ENCODE results near the gene SBF2.
"Not testable (repeated sequence)": the region's sequence is repeated elsewhere in the genome, so short reads cannot be mapped to it uniquely, and the experiment has no call there.

Gene SBF2

GRCh38 chr11:10091314-10092045, 202.5 kb downstream of the SBF2 start:
- Histone ChIP-seq H3K36me3 (ENCODE audit: insufficient read depth, low read length) (no peaks in the 10 kb centered on the region), H3K9ac (ENCODE audit: low read length) (no peak overlapping the region), H3K27me3 (ENCODE audit: control insufficient read depth in 1 of 2, insufficient read depth in 2 of 2, low read length in 2 of 2) (no peaks in the 10 kb centered on the region), H3K4me3 (ENCODE audit: low read depth in 1 of 2, low read length in 2 of 2) (no peak overlapping the region), H3K4me1 (ENCODE audit: insufficient read depth, low read length) (peaks cover 8% of the 10 kb centered on the region), H3K27ac (ENCODE audit: low read depth, low read length) (no peak overlapping the region), H3K9me3 (ENCODE audit: low read length) (no peaks in the 10 kb centered on the region)

GRCh38 chr11:10087923-10088225, 206.1 kb downstream of the SBF2 start:
- not testable (repeated sequence) for H3K36me3 ChIP-seq (ENCODE audit: insufficient read depth, low read length); H3K27me3 ChIP-seq (ENCODE audit: control insufficient read depth in 1 of 2, insufficient read depth in 2 of 2, low read length in 2 of 2); H3K4me1 ChIP-seq (ENCODE audit: insufficient read depth, low read length); H3K9me3 ChIP-seq (ENCODE audit: low read length); H3K27ac ChIP-seq (ENCODE audit: low read depth, low read length); H3K4me3 ChIP-seq (ENCODE audit: low read depth in 1 of 2, low read length in 2 of 2); H3K9ac ChIP-seq (ENCODE audit: low read length)

- Histone ChIP-seq H3K9me3 (ENCODE audit: low read length) (no peaks in the 10 kb centered on the region), H3K4me1 (ENCODE audit: insufficient read depth, low read length) (peaks cover 8% of the 10 kb centered on the region), H3K4me3 (ENCODE audit: low read depth in 1 of 2, low read length in 2 of 2) (no peak overlapping the region), H3K36me3 (ENCODE audit: insufficient read depth, low read length) (no peaks in the 10 kb centered on the region), H3K27me3 (ENCODE audit: control insufficient read depth in 1 of 2, insufficient read depth in 2 of 2, low read length in 2 of 2) (no peaks in the 10 kb centered on the region), H3K27ac (ENCODE audit: low read depth, low read length) (no peak overlapping the region), H3K9ac (ENCODE audit: low read length) (no peak overlapping the region)
Observed at GRCh38 chr11:10087186-10087922, 206.7 kb downstream of the SBF2 start.

GRCh38 chr11:10080138-10080537, 213.9 kb downstream of the SBF2 start:
- Histone ChIP-seq H3K4me3 (ENCODE audit: low read depth in 1 of 2, low read length in 2 of 2) (no peak overlapping the region), H3K4me1 (ENCODE audit: insufficient read depth, low read length) (peaks cover 11% of the 10 kb centered on the region), H3K27me3 (ENCODE audit: control insufficient read depth in 1 of 2, insufficient read depth in 2 of 2, low read length in 2 of 2) (no peaks in the 10 kb centered on the region), H3K9me3 (ENCODE audit: low read length) (peaks cover 5% of the 10 kb centered on the region), H3K27ac (ENCODE audit: low read depth, low read length) (no peak overlapping the region), H3K36me3 (ENCODE audit: insufficient read depth, low read length) (no peaks in the 10 kb centered on the region), H3K9ac (ENCODE audit: low read length) (no peak overlapping the region)

GRCh38 chr11:10076458-10077141, 217.4 kb downstream of the SBF2 start:
- no peak overlapping the region for H3K27ac ChIP-seq (ENCODE audit: low read depth, low read length)
- H3K36me3 ChIP-seq (ENCODE audit: insufficient read depth, low read length), result no peaks in the 10 kb centered on the region

GRCh38 chr11:10075141-10075540, 218.9 kb downstream of the SBF2 start:
- H3K4me1 ChIP-seq (ENCODE audit: insufficient read depth, low read length), result peaks cover 11% of the 10 kb centered on the region
- H3K9ac ChIP-seq (ENCODE audit: low read length), result no peak overlapping the region
- H3K27ac ChIP-seq (ENCODE audit: low read depth, low read length), result no peak overlapping the region
- H3K36me3 ChIP-seq (ENCODE audit: insufficient read depth, low read length), result no peaks in the 10 kb centered on the region
- peaks cover 5% of the 10 kb centered on the region for H3K9me3 ChIP-seq (ENCODE audit: low read length)
- no peak overlapping the region for H3K4me3 ChIP-seq (ENCODE audit: low read depth in 1 of 2, low read length in 2 of 2)
- H3K27me3 ChIP-seq (ENCODE audit: control insufficient read depth in 1 of 2, insufficient read depth in 2 of 2, low read length in 2 of 2), result no peaks in the 10 kb centered on the region

More at GRCh38 chr11:10076458-10077141, 217.4 kb downstream of the SBF2 start:
- Histone ChIP-seq H3K4me3 (ENCODE audit: low read depth in 1 of 2, low read length in 2 of 2) (no peak overlapping the region), H3K9ac (ENCODE audit: low read length) (no peak overlapping the region), H3K4me1 (ENCODE audit: insufficient read depth, low read length) (peaks cover 11% of the 10 kb centered on the region), H3K9me3 (ENCODE audit: low read length) (peaks cover 5% of the 10 kb centered on the region), H3K27me3 (ENCODE audit: control insufficient read depth in 1 of 2, insufficient read depth in 2 of 2, low read length in 2 of 2) (no peaks in the 10 kb centered on the region)

- no peaks in the 10 kb centered on the region for H3K9me3 ChIP-seq (ENCODE audit: low read length)
- H3K27me3 ChIP-seq (ENCODE audit: control insufficient read depth in 1 of 2, insufficient read depth in 2 of 2, low read length in 2 of 2), result no peaks in the 10 kb centered on the region
- H3K36me3 ChIP-seq (ENCODE audit: insufficient read depth, low read length), result no peaks in the 10 kb centered on the region
- H3K4me1 ChIP-seq (ENCODE audit: insufficient read depth, low read length), result peaks cover 11% of the 10 kb centered on the region
- no peak overlapping the region for H3K9ac ChIP-seq (ENCODE audit: low read length)
- H3K27ac ChIP-seq (ENCODE audit: low read depth, low read length), result no peak overlapping the region
- H3K4me3 ChIP-seq (ENCODE audit: low read depth in 1 of 2, low read length in 2 of 2), result no peak overlapping the region
Observed at GRCh38 chr11:10072841-10073240, 221.2 kb downstream of the SBF2 start.

GRCh38 chr11:10072142-10072541, 221.9 kb downstream of the SBF2 start:
- no peak overlapping the region for H3K4me3 ChIP-seq (ENCODE audit: low read depth in 1 of 2, low read length in 2 of 2)
- no peaks in the 10 kb centered on the region for H3K27me3 ChIP-seq (ENCODE audit: control insufficient read depth in 1 of 2, insufficient read depth in 2 of 2, low read length in 2 of 2)
- peaks cover 11% of the 10 kb centered on the region for H3K4me1 ChIP-seq (ENCODE audit: insufficient read depth, low read length)
- no peaks in the 10 kb centered on the region for H3K9me3 ChIP-seq (ENCODE audit: low read length)
- H3K36me3 ChIP-seq (ENCODE audit: insufficient read depth, low read length), result no peaks in the 10 kb centered on the region
- no peak overlapping the region for H3K9ac ChIP-seq (ENCODE audit: low read length)
- H3K27ac ChIP-seq (ENCODE audit: low read depth, low read length), result no peak overlapping the region

GRCh38 chr11:10067629-10068300, 226.3 kb downstream of the SBF2 start:
- no peaks in the 10 kb centered on the region for H3K27me3 ChIP-seq (ENCODE audit: control insufficient read depth in 1 of 2, insufficient read depth in 2 of 2, low read length in 2 of 2)
- no peaks in the 10 kb centered on the region for H3K36me3 ChIP-seq (ENCODE audit: insufficient read depth, low read length)
- H3K9me3 ChIP-seq (ENCODE audit: low read length), result no peaks in the 10 kb centered on the region
- no peak overlapping the region for H3K4me3 ChIP-seq (ENCODE audit: low read depth in 1 of 2, low read length in 2 of 2)
- no peaks in the 10 kb centered on the region for H3K4me1 ChIP-seq (ENCODE audit: insufficient read depth, low read length)
- no peak overlapping the region for H3K9ac ChIP-seq (ENCODE audit: low read length)
- no peak overlapping the region for H3K27ac ChIP-seq (ENCODE audit: low read depth, low read length)

GRCh38 chr11:10066441-10066840, 227.6 kb downstream of the SBF2 start:
- Histone ChIP-seq H3K4me3 (ENCODE audit: low read depth in 1 of 2, low read length in 2 of 2) (no peak overlapping the region), H3K9me3 (ENCODE audit: low read length) (no peaks in the 10 kb centered on the region), H3K36me3 (ENCODE audit: insufficient read depth, low read length) (no peaks in the 10 kb centered on the region), H3K27me3 (ENCODE audit: control insufficient read depth in 1 of 2, insufficient read depth in 2 of 2, low read length in 2 of 2) (no peaks in the 10 kb centered on the region), H3K4me1 (ENCODE audit: insufficient read depth, low read length) (no peaks in the 10 kb centered on the region), H3K9ac (ENCODE audit: low read length) (no peak overlapping the region), H3K27ac (ENCODE audit: low read depth, low read length) (no peak overlapping the region)

- Histone ChIP-seq H3K4me3 (ENCODE audit: low read depth in 1 of 2, low read length in 2 of 2) (no peak overlapping the region), H3K9ac (ENCODE audit: low read length) (no peak overlapping the region), H3K36me3 (ENCODE audit: insufficient read depth, low read length) (no peaks in the 10 kb centered on the region), H3K27me3 (ENCODE audit: control insufficient read depth in 1 of 2, insufficient read depth in 2 of 2, low read length in 2 of 2) (no peaks in the 10 kb centered on the region), H3K4me1 (ENCODE audit: insufficient read depth, low read length) (no peaks in the 10 kb centered on the region), H3K27ac (ENCODE audit: low read depth, low read length) (no peak overlapping the region), H3K9me3 (ENCODE audit: low read length) (no peaks in the 10 kb centered on the region)
Observed at GRCh38 chr11:10064828-10065227, 229.2 kb downstream of the SBF2 start.

All from muscle layer of colon (tissue), 2 donors.